Dendritic cell treated with granulocyte-macrophage colony-stimulating factor and Interleukin-4, amounts not matched to agents 40 ng/mL and 50 ng/mL, for 4 days (primary cell): ENCODE data around the gene ENTPD2.
"Not testable (repeated sequence)": the region's sequence is repeated elsewhere in the genome, so short reads cannot be mapped to it uniquely, and the experiment has no call there.

Source experiments
- H3K27ac Mint-ChIP-seq: one replicate; pipeline ENCODE4 v1.8.0; 2022; ENCODE audit warnings: mild to moderate bottlenecking, mixed read lengths
- H3K27me3 Mint-ChIP-seq: one replicate; pipeline ENCODE4 v1.8.0; 2022; ENCODE audit warnings: mild to moderate bottlenecking, mixed read lengths
- H3K36me3 Mint-ChIP-seq: one replicate; pipeline ENCODE4 v1.8.0; 2022; ENCODE audit warnings: low read depth, mixed read lengths
- H3K4me1 Mint-ChIP-seq: one replicate; pipeline ENCODE4 v1.8.0; 2022; ENCODE audit warnings: low read depth, mixed read lengths
- H3K4me3 Mint-ChIP-seq: one replicate; pipeline ENCODE4 v1.8.0; 2022; ENCODE audit warnings: mild to moderate bottlenecking, moderate library complexity, mixed read lengths
- H3K9me3 Mint-ChIP-seq: one replicate; pipeline ENCODE4 v1.8.0; 2022; ENCODE audit warnings: mixed read lengths
- intact Hi-C: fragments of 100-400 bp; cut with micrococcal nuclease; formaldehyde crosslinking; loops from one replicate; pipeline ENCODE4 v1.15.0; 2022

ENTPD2 gene

GRCh38 chr9:137063311-137064026, 9.6 kb upstream of the ENTPD2 start:
- intact Hi-C loops, result loop anchor here (2.0 kb wide), 1 partner anchor 17 kb away; the partner anchor contains the start of gene NPDC1
- peaks cover 13% of the 10 kb centered on the region for H3K36me3 Mint-ChIP-seq
- H3K9me3 Mint-ChIP-seq, result no peaks in the 10 kb centered on the region
- peaks cover 26% of the 10 kb centered on the region for H3K27me3 Mint-ChIP-seq
- peaks cover 17% of the 10 kb centered on the region for H3K4me1 Mint-ChIP-seq
- H3K27ac Mint-ChIP-seq, result no peak overlapping the region
- no peak overlapping the region for H3K4me3 Mint-ChIP-seq

GRCh38 chr9:137062798-137063197, 8.9 kb upstream of the ENTPD2 start:
- H3K9me3 Mint-ChIP-seq, intact Hi-C loops, H3K4me3 Mint-ChIP-seq, H3K27ac Mint-ChIP-seq: not testable (repeated sequence)
- H3K27me3 Mint-ChIP-seq, result peaks cover 29% of the 10 kb centered on the region
- H3K4me1 Mint-ChIP-seq, result peaks cover 12% of the 10 kb centered on the region
- peaks cover 13% of the 10 kb centered on the region for H3K36me3 Mint-ChIP-seq

GRCh38 chr9:137062384-137062783, 8.5 kb upstream of the ENTPD2 start:
- Mint-ChIP-seq H3K4me1 (peaks cover 11% of the 10 kb centered on the region), H3K27me3 (peaks cover 31% of the 10 kb centered on the region), H3K36me3 (peaks cover 13% of the 10 kb centered on the region), H3K27ac (no peak overlapping the region), H3K9me3 (no peaks in the 10 kb centered on the region), H3K4me3 (no peak overlapping the region)
- intact Hi-C loops, result no loop called here

GRCh38 chr9:137058521-137059234, 4.8 kb upstream of the ENTPD2 start:
- H3K27ac Mint-ChIP-seq, result no peak overlapping the region
- no peaks in the 10 kb centered on the region for H3K9me3 Mint-ChIP-seq
- H3K27me3 Mint-ChIP-seq, result peaks cover 60% of the 10 kb centered on the region
- no peaks in the 10 kb centered on the region for H3K36me3 Mint-ChIP-seq
- intact Hi-C loops, result no loop called here
- H3K4me1 Mint-ChIP-seq, result peaks cover 4% of the 10 kb centered on the region
- no peak overlapping the region for H3K4me3 Mint-ChIP-seq

- no peak overlapping the region for H3K4me3 Mint-ChIP-seq
- peaks cover 6% of the 10 kb centered on the region for H3K4me1 Mint-ChIP-seq
- no peaks in the 10 kb centered on the region for H3K36me3 Mint-ChIP-seq
- intact Hi-C loops, result no loop called here
- peaks cover 70% of the 10 kb centered on the region for H3K27me3 Mint-ChIP-seq
- no peak overlapping the region for H3K27ac Mint-ChIP-seq
- H3K9me3 Mint-ChIP-seq, result no peaks in the 10 kb centered on the region
These were observed 3.7 kb upstream of the ENTPD2 start for GRCh38 chr9:137057545-137057944.

GRCh38 chr9:137056739-137057415, 3.0 kb upstream of the ENTPD2 start:
- Mint-ChIP-seq H3K27ac (no peak overlapping the region), H3K27me3 (peaks cover 71% of the 10 kb centered on the region), H3K4me3 (no peak overlapping the region), H3K4me1 (peaks cover 10% of the 10 kb centered on the region), H3K9me3 (no peaks in the 10 kb centered on the region), H3K36me3 (no peaks in the 10 kb centered on the region)
- intact Hi-C loops, result no loop called here

- Mint-ChIP-seq H3K4me3 (no peak overlapping the region), H3K4me1 (peaks cover 8% of the 10 kb centered on the region), H3K27me3 (peaks cover 73% of the 10 kb centered on the region), H3K9me3 (no peaks in the 10 kb centered on the region), H3K36me3 (no peaks in the 10 kb centered on the region), H3K27ac (no peak overlapping the region)
- intact Hi-C loops, result no loop called here
These were observed 1.8 kb upstream of the ENTPD2 start for GRCh38 chr9:137055385-137056364.

- H3K4me1 Mint-ChIP-seq, result peaks cover 6% of the 10 kb centered on the region
- no peak overlapping the region for H3K4me3 Mint-ChIP-seq
- peaks cover 75% of the 10 kb centered on the region for H3K27me3 Mint-ChIP-seq
- H3K9me3 Mint-ChIP-seq, result no peaks in the 10 kb centered on the region
- no peaks in the 10 kb centered on the region for H3K36me3 Mint-ChIP-seq
- no peak overlapping the region for H3K27ac Mint-ChIP-seq
- intact Hi-C loops, result no loop called here
These were observed 1.1 kb upstream of the ENTPD2 start for GRCh38 chr9:137054932-137055384.

GRCh38 chr9:137052998-137053943, 590 bp downstream of the ENTPD2 start:
- H3K27me3 Mint-ChIP-seq, result peaks cover 80% of the 10 kb centered on the region
- peaks cover 6% of the 10 kb centered on the region for H3K4me1 Mint-ChIP-seq
- H3K36me3 Mint-ChIP-seq, result no peaks in the 10 kb centered on the region
- H3K9me3 Mint-ChIP-seq, result no peaks in the 10 kb centered on the region
- peak overlapping the region; percentile 9 for H3K4me3 Mint-ChIP-seq
- intact Hi-C loops, result no loop called here
- H3K27ac Mint-ChIP-seq, result no peak overlapping the region

GRCh38 chr9:137052293-137052692, 1.6 kb downstream of the ENTPD2 start:
- intact Hi-C loops, result no loop called here

GRCh38 chr9:137051145-137051724, 2.6 kb downstream of the ENTPD2 start:
- no peaks in the 10 kb centered on the region for H3K9me3 Mint-ChIP-seq
- H3K27me3 Mint-ChIP-seq, result peaks cover 90% of the 10 kb centered on the region
- H3K27ac Mint-ChIP-seq, result no peak overlapping the region
- peaks cover 10% of the 10 kb centered on the region for H3K4me1 Mint-ChIP-seq
- H3K36me3 Mint-ChIP-seq, result no peaks in the 10 kb centered on the region
- intact Hi-C loops, result no loop called here
- no peak overlapping the region for H3K4me3 Mint-ChIP-seq

More at GRCh38 chr9:137052293-137052692, 1.6 kb downstream of the ENTPD2 start:
- no peaks in the 10 kb centered on the region for H3K36me3 Mint-ChIP-seq
- H3K27ac Mint-ChIP-seq, result no peak overlapping the region
- no peaks in the 10 kb centered on the region for H3K9me3 Mint-ChIP-seq
- H3K4me3 Mint-ChIP-seq, result no peak overlapping the region
- H3K27me3 Mint-ChIP-seq, result peaks cover 87% of the 10 kb centered on the region
- peaks cover 6% of the 10 kb centered on the region for H3K4me1 Mint-ChIP-seq

GRCh38 chr9:137050570-137050969, 3.3 kb downstream of the ENTPD2 start:
- Mint-ChIP-seq H3K4me3 (no peak overlapping the region), H3K27ac (no peak overlapping the region), H3K9me3 (no peaks in the 10 kb centered on the region), H3K4me1 (peaks cover 11% of the 10 kb centered on the region), H3K27me3 (peaks cover 88% of the 10 kb centered on the region), H3K36me3 (no peaks in the 10 kb centered on the region)
- intact Hi-C loops, result no loop called here
